Neuron (in vitro differentiated cells): ENCODE data around the gene SIRT5.
A peak's percentile ranks its signal among the peaks of the same experiment; 100 is the strongest.

Experiments
- H2AFZ ChIP-seq: one replicate; pipeline ENCODE4 v1.6.1; 2013; ENCODE audit warnings: low read depth, mild to moderate bottlenecking, inconsistent platforms, low read length, moderate library complexity
- H3K27me3 ChIP-seq: one replicate; pipeline ENCODE4 v1.6.1; 2013; ENCODE audit warnings: low read length; ENCODE audit not compliant: insufficient read depth
- H3K36me3 ChIP-seq: one replicate; pipeline ENCODE4 v1.6.1; 2013; ENCODE audit warnings: low read length; ENCODE audit not compliant: insufficient read depth
- H3K4me1 ChIP-seq: one replicate; pipeline ENCODE4 v1.6.1; 2013; ENCODE audit warnings: low read length; ENCODE audit not compliant: insufficient read depth
- H3K4me3 ChIP-seq: 2 replicates; pipeline ENCODE4 v1.5.1; 2013; ENCODE audit warnings: mild to moderate bottlenecking, low read length, moderate library complexity
- H3K9me3 ChIP-seq: one replicate; pipeline ENCODE4 v1.6.1; 2013; ENCODE audit warnings: low read length

SIRT5 gene

GRCh38 chr6:13559968-13560650, 14.3 kb upstream of the SIRT5 start:
- no peaks in the 10 kb centered on the region for H3K9me3 ChIP-seq
- peaks cover 7% of the 10 kb centered on the region for H3K4me1 ChIP-seq
- no peaks in the 10 kb centered on the region for H3K27me3 ChIP-seq
- H2AFZ ChIP-seq: no peak overlapping the region
- H3K4me3 ChIP-seq: no peak overlapping the region
- H3K36me3 ChIP-seq: no peaks in the 10 kb centered on the region

- no peaks in the 10 kb centered on the region for H3K27me3 ChIP-seq
- H3K4me3 ChIP-seq: no peak overlapping the region
- H3K36me3 ChIP-seq: no peaks in the 10 kb centered on the region
These were observed 13.8 kb upstream of the SIRT5 start for GRCh38 chr6:13560651-13561044.

GRCh38 chr6:13561624-13562267, 12.7 kb upstream of the SIRT5 start:
- no peak overlapping the region for H3K4me3 ChIP-seq
- peaks cover 7% of the 10 kb centered on the region for H3K4me1 ChIP-seq
- no peaks in the 10 kb centered on the region for H3K9me3 ChIP-seq
- no peaks in the 10 kb centered on the region for H3K36me3 ChIP-seq
- H2AFZ ChIP-seq: no peak overlapping the region
- H3K27me3 ChIP-seq: peaks cover under 1% of the 10 kb centered on the region

More at GRCh38 chr6:13560651-13561044, 13.8 kb upstream of the SIRT5 start:
- Histone ChIP-seq H2AFZ (no peak overlapping the region), H3K4me1 (peaks cover 7% of the 10 kb centered on the region), H3K9me3 (no peaks in the 10 kb centered on the region)

- peaks cover 7% of the 10 kb centered on the region for H3K4me1 ChIP-seq
- H2AFZ ChIP-seq: no peak overlapping the region
- peaks cover 8% of the 10 kb centered on the region for H3K27me3 ChIP-seq
- H3K9me3 ChIP-seq: no peaks in the 10 kb centered on the region
- H3K36me3 ChIP-seq: no peaks in the 10 kb centered on the region
- H3K4me3 ChIP-seq: no peak overlapping the region
These were observed 11.4 kb upstream of the SIRT5 start for GRCh38 chr6:13563009-13563408.

GRCh38 chr6:13565921-13566320, 8.5 kb upstream of the SIRT5 start:
- Histone ChIP-seq H3K27me3 (peaks cover 8% of the 10 kb centered on the region), H2AFZ (no peak overlapping the region), H3K36me3 (no peaks in the 10 kb centered on the region), H3K4me3 (no peak overlapping the region), H3K9me3 (no peaks in the 10 kb centered on the region), H3K4me1 (peaks cover 7% of the 10 kb centered on the region)

- Histone ChIP-seq H3K27me3 (peaks cover 8% of the 10 kb centered on the region), H3K36me3 (no peaks in the 10 kb centered on the region), H3K9me3 (no peaks in the 10 kb centered on the region), H3K4me3 (no peak overlapping the region), H3K4me1 (peaks cover 7% of the 10 kb centered on the region), H2AFZ (no peak overlapping the region)
These were observed 7.9 kb upstream of the SIRT5 start for GRCh38 chr6:13566500-13566899.

GRCh38 chr6:13568970-13569369, 5.4 kb upstream of the SIRT5 start:
- Histone ChIP-seq H3K4me3 (no peak overlapping the region), H3K4me1 (peaks cover 5% of the 10 kb centered on the region), H3K36me3 (no peaks in the 10 kb centered on the region), H3K27me3 (peaks cover 8% of the 10 kb centered on the region), H2AFZ (no peak overlapping the region), H3K9me3 (no peaks in the 10 kb centered on the region)

- H3K27me3 ChIP-seq: peaks cover 2% of the 10 kb centered on the region
These were observed 2.2 kb upstream of the SIRT5 start for GRCh38 chr6:13572240-13572639.

GRCh38 chr6:13572951-13573654, 1.3 kb upstream of the SIRT5 start:
- H3K36me3 ChIP-seq: no peaks in the 10 kb centered on the region
- peak overlapping the region; percentile 68 for H3K4me3 ChIP-seq
- H3K9me3 ChIP-seq: no peaks in the 10 kb centered on the region
- peak overlapping the region; percentile 17 for H2AFZ ChIP-seq
- no peaks in the 10 kb centered on the region for H3K27me3 ChIP-seq
- peaks cover 5% of the 10 kb centered on the region for H3K4me1 ChIP-seq

More at GRCh38 chr6:13572240-13572639, 2.2 kb upstream of the SIRT5 start:
- no peak overlapping the region for H3K4me3 ChIP-seq
- H3K4me1 ChIP-seq: peaks cover 5% of the 10 kb centered on the region
- H3K36me3 ChIP-seq: no peaks in the 10 kb centered on the region
- H2AFZ ChIP-seq: no peak overlapping the region
- H3K9me3 ChIP-seq: no peaks in the 10 kb centered on the region

GRCh38 chr6:13573669-13574110, 711 bp upstream of the SIRT5 start:
- no peaks in the 10 kb centered on the region for H3K9me3 ChIP-seq
- no peaks in the 10 kb centered on the region for H3K36me3 ChIP-seq
- peak overlapping the region; percentile 68 for H3K4me3 ChIP-seq
- peaks cover 5% of the 10 kb centered on the region for H3K4me1 ChIP-seq
- peak overlapping the region; percentile 17 for H2AFZ ChIP-seq
- H3K27me3 ChIP-seq: no peaks in the 10 kb centered on the region

- Histone ChIP-seq H3K36me3 (no peaks in the 10 kb centered on the region), H3K4me1 (peaks cover 5% of the 10 kb centered on the region), H3K27me3 (no peaks in the 10 kb centered on the region), H2AFZ (peak overlapping the region; percentile 91), H3K4me3 (peak overlapping the region; percentile 68), H3K9me3 (no peaks in the 10 kb centered on the region)
These were observed 241 bp upstream of the SIRT5 start for GRCh38 chr6:13574149-13574570.

GRCh38 chr6:13575377-13575775, 975 bp downstream of the SIRT5 start:
- Histone ChIP-seq H3K36me3 (no peaks in the 10 kb centered on the region), H2AFZ (peak overlapping the region; percentile 91), H3K27me3 (no peaks in the 10 kb centered on the region), H3K9me3 (no peaks in the 10 kb centered on the region), H3K4me1 (peaks cover 5% of the 10 kb centered on the region), H3K4me3 (peak overlapping the region; percentile 68)

GRCh38 chr6:13576017-13576416, 1.6 kb downstream of the SIRT5 start:
- Histone ChIP-seq H3K4me1 (peaks cover 5% of the 10 kb centered on the region), H3K27me3 (no peaks in the 10 kb centered on the region), H3K36me3 (peaks cover under 1% of the 10 kb centered on the region), H3K9me3 (no peaks in the 10 kb centered on the region), H3K4me3 (no peak overlapping the region), H2AFZ (no peak overlapping the region)
